ENCODE results near the gene ABCB8.

The ABCB8 gene

GRCh38 chr7:151088856-151089699 lies 60.8 kb downstream of the ABCB8 start:
- DNase-seq, result no peak

- DNase-seq, result no peak
These were observed 61.9 kb downstream of the ABCB8 start for GRCh38 chr7:151089893-151090730.

- DNase-seq, result no peak
These were observed 62.8 kb downstream of the ABCB8 start for GRCh38 chr7:151091003-151091402.

GRCh38 chr7:151091431-151091830 lies 63.2 kb downstream of the ABCB8 start:
- DNase-seq, result peak; percentile 37

- DNase-seq, result no peak
These were observed 63.7 kb downstream of the ABCB8 start for GRCh38 chr7:151091988-151092387.

- DNase-seq, result no peak
These were observed 65.5 kb downstream of the ABCB8 start for GRCh38 chr7:151093748-151094147.

- DNase-seq, result no peak
These were observed 66.4 kb downstream of the ABCB8 start for GRCh38 chr7:151094675-151095074.

- DNase-seq, result no peak
These were observed 67.0 kb downstream of the ABCB8 start for GRCh38 chr7:151095123-151095797.

GRCh38 chr7:151095828-151096475 lies 67.7 kb downstream of the ABCB8 start:
- DNase-seq, result no peak

All from activated CD4-positive, alpha-beta T cell treated with anti-CD3 and anti-CD28 coated beads, Interleukin-10, Interleukin-2, amounts not matched to agents 100 ng/mL and 50 ng/mL, durations not matched to agents 16 hours and 8 hours (primary cell).